GM18907 (cell line): Measurements from ENCODE around the gene SLC35F2.
"Not testable (repeated sequence)": the region's sequence is repeated elsewhere in the genome, so short reads cannot be mapped to it uniquely, and the experiment has no call there.

Experiments
- ATAC-seq: cut with Tn5 transposase; IDR thresholded peaks from one replicate; pipeline ENCODE4 v1.9.1; 2021; ENCODE audit warnings: mild to moderate bottlenecking, moderate library complexity; ENCODE audit not compliant: unreplicated experiment

Gene SLC35F2

GRCh38 chr11:107842412-107843100 lies 16.0 kb downstream of the SLC35F2 start:
- ATAC-seq: no peak

GRCh38 chr11:107840129-107840484 lies 18.5 kb downstream of the SLC35F2 start:
- ATAC-seq: peak; percentile 23

GRCh38 chr11:107836851-107837250 lies 21.7 kb downstream of the SLC35F2 start:
- no peak for ATAC-seq

GRCh38 chr11:107834995-107835394 lies 23.6 kb downstream of the SLC35F2 start:
- ATAC-seq: no peak

GRCh38 chr11:107833926-107834325 lies 24.7 kb downstream of the SLC35F2 start:
- not testable (repeated sequence) for ATAC-seq

- no peak for ATAC-seq
These were observed 27.6 kb downstream of the SLC35F2 start for GRCh38 chr11:107830915-107831540.

- ATAC-seq: no peak
These were observed 31.5 kb downstream of the SLC35F2 start for GRCh38 chr11:107827041-107827440.

GRCh38 chr11:107825875-107826274 lies 32.7 kb downstream of the SLC35F2 start:
- no peak for ATAC-seq

GRCh38 chr11:107824668-107825369 lies 33.8 kb downstream of the SLC35F2 start:
- ATAC-seq: no peak

GRCh38 chr11:107821199-107821927 lies 37.2 kb downstream of the SLC35F2 start:
- no peak for ATAC-seq

GRCh38 chr11:107819361-107820014 lies 39.1 kb downstream of the SLC35F2 start:
- ATAC-seq: no peak

GRCh38 chr11:107818491-107818890 lies 40.1 kb downstream of the SLC35F2 start:
- ATAC-seq: no peak

- no peak for ATAC-seq
These were observed 42.6 kb downstream of the SLC35F2 start for GRCh38 chr11:107816028-107816427.

- no peak for ATAC-seq
These were observed 47.7 kb downstream of the SLC35F2 start for GRCh38 chr11:107810875-107811274.

- ATAC-seq: no peak
These were observed 50.1 kb downstream of the SLC35F2 start for GRCh38 chr11:107808521-107808920.

- ATAC-seq: no peak
These were observed 53.6 kb downstream of the SLC35F2 start for GRCh38 chr11:107804971-107805370.

GRCh38 chr11:107804211-107804610 lies 54.4 kb downstream of the SLC35F2 start:
- ATAC-seq: no peak

GRCh38 chr11:107801641-107802040 lies 56.9 kb downstream of the SLC35F2 start:
- ATAC-seq: no peak

- peak; percentile 80 for ATAC-seq
These were observed 59.2 kb downstream of the SLC35F2 start for GRCh38 chr11:107799218-107799859.

- no peak for ATAC-seq
These were observed 66.5 kb downstream of the SLC35F2 start for GRCh38 chr11:107792049-107792443.
